GM13976 (cell line): Measurements from ENCODE around the gene TUBB3.
"Not testable (repeated sequence)": the region's sequence is repeated elsewhere in the genome, so short reads cannot be mapped to it uniquely, and the experiment has no call there.

Experiments used
- DNase-seq: peaks from one replicate; pipeline ENCODE4 v3.0.0; 2012; ENCODE audit warnings: low spot score
- in situ Hi-C: fragments of 300-500 bp; cut with MboI; formaldehyde crosslinking; loops from one replicate; pipeline ENCODE4 v1.12.0; 2022; ENCODE audit warnings: low sequenced_read_pairs, mixed read lengths, inconsistent platforms; ENCODE audit not compliant: unreplicated experiment
- TF ChIP-seq, protein P1 (sequence below): IDR thresholded peaks from 2 replicates; pipeline ENCODE4 v1.5.1; 2012; ENCODE audit warnings: borderline replicate concordance, mild to moderate bottlenecking; ENCODE audit not compliant: insufficient read depth; ENCODE audit errors: extremely low read depth, missing control alignments, control extremely low read depth

Gene TUBB3

DNA sequence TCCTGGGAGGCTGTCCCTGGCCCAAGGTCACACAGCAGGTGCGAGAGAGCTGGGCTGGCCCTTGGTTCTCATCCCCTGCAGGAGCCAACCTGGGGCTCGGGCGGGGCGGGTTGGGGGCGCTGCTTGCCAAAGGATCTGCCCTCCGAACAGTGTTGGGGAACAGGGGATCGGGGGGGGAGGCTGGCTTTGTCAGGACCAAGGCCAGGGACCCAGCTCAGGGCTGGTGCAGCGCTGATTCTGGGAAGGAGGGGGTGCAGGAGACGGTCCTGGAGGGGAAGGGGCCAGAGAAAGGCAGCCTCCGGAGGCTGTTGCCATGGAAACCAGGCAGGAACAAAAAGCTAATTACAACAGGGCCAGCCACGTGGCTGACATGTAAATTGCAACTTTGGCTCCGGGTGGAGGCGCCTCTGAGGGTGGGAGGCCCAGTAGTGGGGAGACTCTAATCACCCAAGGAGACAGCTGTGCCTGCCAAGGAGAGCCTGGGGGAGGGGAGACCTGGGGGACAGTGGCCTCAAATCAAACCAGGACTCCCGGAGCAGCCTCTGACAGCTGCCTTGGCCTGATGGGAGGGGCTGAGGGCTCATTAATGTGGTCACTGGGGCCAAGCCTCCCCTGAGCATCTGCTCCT is 1.3 kb downstream of the TUBB3 start:
- in situ Hi-C loops: no loop called here
- DNase-seq: no peak
- TF ChIP-seq, protein P1, sequence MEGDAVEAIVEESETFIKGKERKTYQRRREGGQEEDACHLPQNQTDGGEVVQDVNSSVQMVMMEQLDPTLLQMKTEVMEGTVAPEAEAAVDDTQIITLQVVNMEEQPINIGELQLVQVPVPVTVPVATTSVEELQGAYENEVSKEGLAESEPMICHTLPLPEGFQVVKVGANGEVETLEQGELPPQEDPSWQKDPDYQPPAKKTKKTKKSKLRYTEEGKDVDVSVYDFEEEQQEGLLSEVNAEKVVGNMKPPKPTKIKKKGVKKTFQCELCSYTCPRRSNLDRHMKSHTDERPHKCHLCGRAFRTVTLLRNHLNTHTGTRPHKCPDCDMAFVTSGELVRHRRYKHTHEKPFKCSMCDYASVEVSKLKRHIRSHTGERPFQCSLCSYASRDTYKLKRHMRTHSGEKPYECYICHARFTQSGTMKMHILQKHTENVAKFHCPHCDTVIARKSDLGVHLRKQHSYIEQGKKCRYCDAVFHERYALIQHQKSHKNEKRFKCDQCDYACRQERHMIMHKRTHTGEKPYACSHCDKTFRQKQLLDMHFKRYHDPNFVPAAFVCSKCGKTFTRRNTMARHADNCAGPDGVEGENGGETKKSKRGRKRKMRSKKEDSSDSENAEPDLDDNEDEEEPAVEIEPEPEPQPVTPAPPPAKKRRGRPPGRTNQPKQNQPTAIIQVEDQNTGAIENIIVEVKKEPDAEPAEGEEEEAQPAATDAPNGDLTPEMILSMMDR: no peak

GRCh38 chr16:89924925-89925307 is 1.8 kb downstream of the TUBB3 start:
- in situ Hi-C loops: no loop called here
- no peak for DNase-seq
- TF ChIP-seq, protein P1: no peak

DNA sequence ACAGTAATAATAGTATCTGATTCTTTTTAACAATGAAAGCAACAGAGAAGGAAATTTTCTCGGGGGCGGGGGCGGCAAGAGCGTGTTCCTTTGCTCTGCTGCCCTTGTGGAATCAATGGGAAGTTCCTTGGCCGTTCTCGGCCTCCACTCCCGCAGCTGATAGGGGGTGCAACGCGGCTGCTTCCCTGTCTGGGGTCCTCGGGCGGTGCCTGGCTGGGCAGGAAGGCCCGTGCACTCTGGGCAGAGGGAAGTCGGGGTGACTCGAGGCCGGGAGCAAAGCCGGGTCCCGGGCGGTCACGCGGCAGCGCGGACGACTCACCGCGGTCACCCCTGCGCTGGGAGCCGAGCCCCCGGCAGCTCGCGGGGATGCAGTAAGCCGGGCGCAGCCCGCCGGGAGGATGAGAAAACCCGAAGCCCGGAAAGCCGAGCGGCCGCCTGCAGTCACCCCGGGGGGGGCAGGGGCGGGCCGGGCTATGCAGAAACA is 2.5 kb downstream of the TUBB3 start:
- in situ Hi-C loops: no loop called here

DNA sequence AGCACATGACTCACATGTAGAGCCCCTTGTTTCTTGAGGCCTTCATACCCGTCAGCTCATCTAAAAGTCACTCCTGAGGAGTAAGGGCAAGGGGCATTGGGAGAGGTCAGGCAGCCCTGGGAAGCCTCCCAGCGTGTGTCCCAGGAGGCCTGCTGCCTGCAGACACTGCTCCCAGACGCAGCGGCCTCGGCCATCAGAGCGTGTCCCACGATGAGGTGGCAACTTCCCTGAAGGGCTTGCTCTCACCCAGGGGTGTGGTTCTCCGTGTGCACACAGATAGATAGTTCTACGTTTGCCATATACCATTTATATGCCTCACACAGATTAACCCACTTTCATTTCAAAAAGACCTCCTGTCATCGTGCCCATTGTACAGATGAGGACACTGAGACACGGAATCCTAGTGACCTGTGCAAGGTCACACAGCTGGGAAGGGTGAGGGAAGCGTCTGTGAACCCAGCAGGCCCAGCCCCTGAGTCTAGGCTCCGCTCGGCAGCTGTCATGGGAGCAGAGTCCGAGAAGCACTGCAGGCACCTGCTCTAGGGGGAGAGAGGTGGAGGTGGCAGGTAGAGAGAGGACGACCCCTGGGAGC is 8.3 kb downstream of the TUBB3 start:
- no peak for DNase-seq
- TF ChIP-seq, protein P1: no peak
- in situ Hi-C loops: no loop called here

More for the DNA sequence above, 2.5 kb downstream of the TUBB3 start:
- no peak for DNase-seq
- TF ChIP-seq, protein P1: no peak

DNA sequence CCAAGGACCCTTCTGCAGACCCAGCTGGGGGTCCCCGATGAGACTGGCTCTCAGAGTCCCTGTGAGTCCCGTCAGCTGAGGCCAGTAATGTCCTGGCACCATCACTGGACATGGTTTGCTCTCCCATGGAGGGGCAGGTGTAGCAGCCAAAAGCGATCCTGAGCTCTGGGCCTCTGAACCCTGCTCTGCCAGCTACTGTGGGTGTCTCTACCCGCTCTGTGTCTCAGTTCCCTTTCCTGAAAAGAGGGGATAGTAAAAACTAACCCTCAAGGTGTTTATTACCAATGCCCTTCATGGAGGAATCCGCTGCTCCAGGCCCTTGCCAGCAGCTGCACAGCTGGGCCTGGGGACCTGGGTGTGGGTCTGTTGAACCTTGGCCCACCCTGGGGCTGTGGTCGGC is 8.8 kb downstream of the TUBB3 start:
- DNase-seq: no peak
- in situ Hi-C loops: no loop called here
- TF ChIP-seq, protein P1: no peak

DNA sequence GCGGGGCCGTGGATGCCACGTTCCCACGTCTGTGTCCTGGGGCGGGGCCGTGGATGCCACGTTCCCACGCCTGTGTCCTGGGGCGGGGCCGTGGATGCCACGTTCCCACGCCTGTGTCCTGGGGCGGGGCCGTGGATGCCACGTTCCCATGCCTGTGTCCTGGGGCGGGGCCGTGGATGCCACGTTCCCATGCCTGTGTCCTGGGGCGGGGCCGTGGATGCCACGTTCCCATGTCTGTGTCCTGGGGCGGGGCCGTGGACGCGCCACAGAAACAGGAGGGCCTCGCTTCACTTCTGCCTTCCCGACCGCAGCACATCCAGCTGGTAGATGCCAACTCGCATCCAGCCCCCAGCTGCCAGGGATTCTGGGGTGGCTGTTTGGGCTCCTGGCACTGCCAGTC is 10.9 kb downstream of the TUBB3 start:
- in situ Hi-C loops: not testable (repeated sequence)

More for the DNA sequence above, 10.9 kb downstream of the TUBB3 start:
- DNase-seq: not testable (repeated sequence)
